Vagina (tissue), 2 donors: ENCODE results near the gene IL11RA. TPM values are rescaled to one million over a fixed set of nuclear protein-coding genes. Genes with fewer than 3 reads are reported as not detected.

Experiments used
- DNase-seq, 2 donors: peaks; one replicate each; pipeline ENCODE4 v3.0.0-alpha.2; 2017; ENCODE audit errors: extremely low spot score in 2 of 2
- H3K27ac ChIP-seq: fragments of 200-600 bp; sonication (generic); one replicate; pipeline ENCODE4 v1.5.1; 2019
- H3K27me3 ChIP-seq: fragments of 200-600 bp; sonication (generic); one replicate; pipeline ENCODE4 v1.5.1; 2019
- H3K36me3 ChIP-seq, 2 donors: fragments of 200-600 bp; sonication (generic); one replicate each; pipeline ENCODE4 v1.5.1; 2017 to 2019
- H3K4me1 ChIP-seq: fragments of 200-600 bp; sonication (generic); one replicate; pipeline ENCODE4 v1.5.1; 2019
- H3K4me3 ChIP-seq, 2 donors: fragments of 200-600 bp; sonication (generic); 1 replicate in 1 of 2; 2 replicates in 1 of 2; pipeline ENCODE4 v1.5.1; 2016 to 2019
- H3K9me3 ChIP-seq: fragments of 200-600 bp; sonication (generic); one replicate; pipeline ENCODE4 v1.5.1; 2019
- CTCF ChIP-seq, 3 experiments: fragments of 450-650 bp in 2 of 3; fragments of 200-600 bp in 1 of 3; sonication (generic) in 1 of 3; IDR thresholded peaks; one replicate each; pipeline ENCODE4 v1.5.1; 2017 to 2019; ENCODE audit warnings: antibody characterized with exemption in 3 of 3, mild to moderate bottlenecking in 2 of 3, moderate library complexity in 2 of 3
- POLR2A ChIP-seq, 2 donors: fragments of 450-650 bp; IDR thresholded peaks; one replicate each; pipeline ENCODE4 v1.6.1; 2017; ENCODE audit warnings: antibody characterized with exemption in 2 of 2, mild to moderate bottlenecking in 2 of 2, moderate library complexity in 2 of 2
- POLR2AphosphoS5 ChIP-seq, 2 donors: sonication (generic); formaldehyde crosslinking; IDR thresholded peaks; one replicate each; pipeline ENCODE4 v1.9.0; 2017; ENCODE audit warnings: antibody characterized with exemption in 2 of 2, mild to moderate bottlenecking in 2 of 2, low read depth in 1 of 2; ENCODE audit not compliant: insufficient read depth in 1 of 2
- intact Hi-C: fragments of 100-400 bp; cut with DNase I; formaldehyde crosslinking; loops from one replicate; pipeline ENCODE4 v1.15.1; 2023
- total RNA-seq: library from RNA; depleted of rRNA; stranded (reverse); fragments of >200 nt; gene quantifications from one replicate; pipeline ENCODE4 v1.2.3, GENCODE V29; 2016

The IL11RA gene
- total RNA-seq, 1 donor from 2014 or later: 30.7 TPM

GRCh38 chr9:34610434-34611206, 41.4 kb upstream of the IL11RA start:
- peaks cover 23% of the 10 kb centered on the region for H3K4me1 ChIP-seq
- peak overlapping the region; percentile 75 to 85 for H3K4me3 ChIP-seq
- DNase-seq: no peak
- no peaks in the 10 kb centered on the region for H3K27me3 ChIP-seq
- intact Hi-C loops: no loop called here
- no peaks in the 10 kb centered on the region for H3K9me3 ChIP-seq
- TF ChIP-seq POLR2A (IDR thresholded peaks at IDR 0.05) (no peak), CTCF (IDR thresholded peaks at IDR 0.05) (no peak), POLR2AphosphoS5 (IDR thresholded peaks at IDR 0.05; ENCODE audit: insufficient read depth in 1 of 2, low read depth in 1 of 2) (no peak)
- peak overlapping the region; percentile 94 for H3K27ac ChIP-seq
- H3K36me3 ChIP-seq: peaks cover 0 to 12% of the 10 kb centered on the region in 2 donors

- H3K36me3 ChIP-seq: peaks cover 0 to 20% of the 10 kb centered on the region in 2 donors
- peak overlapping the region; percentile 75 to 85 for H3K4me3 ChIP-seq
- no peaks in the 10 kb centered on the region for H3K9me3 ChIP-seq
- H3K4me1 ChIP-seq: peaks cover 23% of the 10 kb centered on the region
- no peak for TF ChIP-seq POLR2AphosphoS5 (IDR thresholded peaks at IDR 0.05; ENCODE audit: insufficient read depth in 1 of 2, low read depth in 1 of 2)
- TF ChIP-seq CTCF (IDR thresholded peaks at IDR 0.05): no peak
- TF ChIP-seq POLR2A (IDR thresholded peaks at IDR 0.05): no peak
- peak overlapping the region; percentile 94 for H3K27ac ChIP-seq
- no peaks in the 10 kb centered on the region for H3K27me3 ChIP-seq
- DNase-seq: no peak
- intact Hi-C loops: no loop called here
Measured at GRCh38 chr9:34611251-34611810, 40.7 kb upstream of the IL11RA start.

- DNase-seq: no peak
- TF ChIP-seq POLR2A (IDR thresholded peaks at IDR 0.05): peak in 1 of 2 donors; percentile 82
- TF ChIP-seq POLR2AphosphoS5 (IDR thresholded peaks at IDR 0.05; ENCODE audit: insufficient read depth in 1 of 2, low read depth in 1 of 2): peak in 1 of 2 donors; percentile 97
- no peak for TF ChIP-seq CTCF (IDR thresholded peaks at IDR 0.05)
- intact Hi-C loops: loop anchor here (2.0 kb wide), 1 partner anchor 23 kb away; no protein-coding TSS in a partner anchor
Measured at GRCh38 chr9:34611811-34612787, 39.9 kb upstream of the IL11RA start, which contains the start of gene RPP25L. Gene RPP25L (minus strand): TSS chr9:34612097. CDS start chr9:34611296, 801 bp downstream.

GRCh38 chr9:34612788-34613390, 39.1 kb upstream of the IL11RA start:
- no peak for TF ChIP-seq POLR2A (IDR thresholded peaks at IDR 0.05)
- peak; percentile 58 to 88 (median 69) for TF ChIP-seq CTCF (IDR thresholded peaks at IDR 0.05)
- TF ChIP-seq POLR2AphosphoS5 (IDR thresholded peaks at IDR 0.05; ENCODE audit: insufficient read depth in 1 of 2, low read depth in 1 of 2): peak in 1 of 2 donors; percentile 16
- intact Hi-C loops: loop anchor here (2.0 kb wide), 1 partner anchor 22 kb away; no protein-coding TSS in a partner anchor

More at GRCh38 chr9:34611811-34612787, 39.9 kb upstream of the IL11RA start, which contains the start of gene RPP25L:
- Histone ChIP-seq H3K9me3 (no peaks in the 10 kb centered on the region), H3K27ac (peak within 1 kb of the TSS; percentile 94), H3K4me1 (peaks cover 23% of the 10 kb centered on the region), H3K4me3 (peak within 1 kb of the TSS; percentile 75 to 85), H3K36me3 (peaks cover 0 to 27% of the 10 kb centered on the region in 2 donors), H3K27me3 (no peaks in the 10 kb centered on the region)

More at GRCh38 chr9:34612788-34613390, 39.1 kb upstream of the IL11RA start:
- H3K4me3 ChIP-seq: peak overlapping the region; percentile 75 to 85
- H3K4me1 ChIP-seq: peaks cover 23% of the 10 kb centered on the region
- no peaks in the 10 kb centered on the region for H3K27me3 ChIP-seq
- H3K9me3 ChIP-seq: no peaks in the 10 kb centered on the region
- H3K27ac ChIP-seq: peak overlapping the region; percentile 94
- DNase-seq: no peak
- peaks cover 0 to 35% of the 10 kb centered on the region in 2 donors for H3K36me3 ChIP-seq
